Body of pancreas (tissue), 4 donors: ENCODE results near the gene C1orf52. TPM values are rescaled to one million over a fixed set of nuclear protein-coding genes. Genes with fewer than 3 reads are reported as not detected.
A peak's percentile ranks its signal among the peaks of the same experiment; 100 is the strongest.

Experiments
- ATAC-seq: fragments of 150-250 bp; one replicate; pipeline ENCODE4 v1.9.1; 2016
- DNase-seq, 4 donors: peaks; one replicate each; pipeline ENCODE4 v3.0.0-alpha.2; 2019
- H3K27ac ChIP-seq, 4 donors: fragments of 200-600 bp; sonication (generic); 1 replicate in 3 of 4; 2 replicates in 1 of 4; pipeline versions ENCODE4 v1.5.1 to v1.6.1; 2016 to 2019; ENCODE audit warnings: mild to moderate bottlenecking in 1 of 4, mixed read lengths in 1 of 4, moderate library complexity in 1 of 4
- H3K27me3 ChIP-seq, 2 donors: fragments of 200-600 bp; sonication (generic); one replicate each; pipeline ENCODE4 v1.6.0; 2016; ENCODE audit warnings: mild to moderate bottlenecking in 1 of 2
- H3K36me3 ChIP-seq, 2 donors: fragments of 200-600 bp; sonication (generic); replicated peaks in 1 of 2; 2 replicates each; pipeline ENCODE4 v1.5.1; 2016; ENCODE audit warnings: low read depth in 2 of 2; ENCODE audit not compliant: insufficient read depth in 1 of 2
- H3K4me1 ChIP-seq: fragments of 200-600 bp; sonication (generic); one replicate; pipeline ENCODE4 v1.6.0; 2016
- H3K4me3 ChIP-seq, 2 donors: fragments of 200-600 bp; sonication (generic); 1 replicate in 1 of 2; 2 replicates in 1 of 2; pipeline ENCODE4 v1.5.1; 2016 to 2019
- H3K9me3 ChIP-seq, 3 donors: fragments of 200-600 bp; sonication (generic); 1 replicate in 2 of 3; 2 replicates in 1 of 3; pipeline ENCODE4 v1.5.1; 2016
- POLR2A ChIP-seq, 3 donors: fragments of 450-650 bp; IDR thresholded peaks; one replicate each; pipeline ENCODE4 v1.6.1; 2016; ENCODE audit warnings: antibody characterized with exemption in 3 of 3, mild to moderate bottlenecking in 2 of 3
- WGBS, 2 donors: methylation state at CpG; one replicate each; pipeline ENCODE4 v1.1.5; 2017; 5-methylcytosine and 5-hydroxymethylcytosine counted together
- intact Hi-C: fragments of 100-400 bp; cut with DNase I; formaldehyde crosslinking; loops from one replicate; pipeline ENCODE4 v1.15.1; 2023
- total RNA-seq, 2 donors: library from RNA; depleted of rRNA; stranded (reverse); fragments of >200 nt; gene quantifications; one replicate each; pipeline ENCODE4 v1.1.0, GENCODE V29; 2016
- TF ChIP-seq, protein P1 (sequence below), 7 experiments: fragments of 450-650 bp in 4 of 7; fragments of 200-600 bp in 3 of 7; sonication (generic) in 3 of 7; IDR thresholded peaks; one replicate each; pipeline ENCODE4 v1.5.1; 2016 to 2019; ENCODE audit warnings: antibody characterized with exemption in 7 of 7

The C1orf52 gene
- total RNA-seq, 2 donors from 2014 or later = 6.6 to 20.2 TPM

- Histone ChIP-seq H3K4me3 (no peak overlapping the region), H3K4me1 (peaks cover 72% of the 10 kb centered on the region), H3K9me3 (no peaks in the 10 kb centered on the region), H3K36me3 (peaks cover 0 to 11% of the 10 kb centered on the region in 2 donors), H3K27me3 (no peaks in the 10 kb centered on the region), H3K27ac (no peak overlapping the region)
- no peak for ATAC-seq
- TF ChIP-seq, protein P1, sequence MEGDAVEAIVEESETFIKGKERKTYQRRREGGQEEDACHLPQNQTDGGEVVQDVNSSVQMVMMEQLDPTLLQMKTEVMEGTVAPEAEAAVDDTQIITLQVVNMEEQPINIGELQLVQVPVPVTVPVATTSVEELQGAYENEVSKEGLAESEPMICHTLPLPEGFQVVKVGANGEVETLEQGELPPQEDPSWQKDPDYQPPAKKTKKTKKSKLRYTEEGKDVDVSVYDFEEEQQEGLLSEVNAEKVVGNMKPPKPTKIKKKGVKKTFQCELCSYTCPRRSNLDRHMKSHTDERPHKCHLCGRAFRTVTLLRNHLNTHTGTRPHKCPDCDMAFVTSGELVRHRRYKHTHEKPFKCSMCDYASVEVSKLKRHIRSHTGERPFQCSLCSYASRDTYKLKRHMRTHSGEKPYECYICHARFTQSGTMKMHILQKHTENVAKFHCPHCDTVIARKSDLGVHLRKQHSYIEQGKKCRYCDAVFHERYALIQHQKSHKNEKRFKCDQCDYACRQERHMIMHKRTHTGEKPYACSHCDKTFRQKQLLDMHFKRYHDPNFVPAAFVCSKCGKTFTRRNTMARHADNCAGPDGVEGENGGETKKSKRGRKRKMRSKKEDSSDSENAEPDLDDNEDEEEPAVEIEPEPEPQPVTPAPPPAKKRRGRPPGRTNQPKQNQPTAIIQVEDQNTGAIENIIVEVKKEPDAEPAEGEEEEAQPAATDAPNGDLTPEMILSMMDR (IDR thresholded peaks at IDR 0.05) = no peak
- no peak for TF ChIP-seq POLR2A (IDR thresholded peaks at IDR 0.05)
- DNase-seq = no peak
- intact Hi-C loops = no loop called here
These were observed 13.9 kb upstream of the C1orf52 start for GRCh38 chr1:85273397-85273796.

DNA sequence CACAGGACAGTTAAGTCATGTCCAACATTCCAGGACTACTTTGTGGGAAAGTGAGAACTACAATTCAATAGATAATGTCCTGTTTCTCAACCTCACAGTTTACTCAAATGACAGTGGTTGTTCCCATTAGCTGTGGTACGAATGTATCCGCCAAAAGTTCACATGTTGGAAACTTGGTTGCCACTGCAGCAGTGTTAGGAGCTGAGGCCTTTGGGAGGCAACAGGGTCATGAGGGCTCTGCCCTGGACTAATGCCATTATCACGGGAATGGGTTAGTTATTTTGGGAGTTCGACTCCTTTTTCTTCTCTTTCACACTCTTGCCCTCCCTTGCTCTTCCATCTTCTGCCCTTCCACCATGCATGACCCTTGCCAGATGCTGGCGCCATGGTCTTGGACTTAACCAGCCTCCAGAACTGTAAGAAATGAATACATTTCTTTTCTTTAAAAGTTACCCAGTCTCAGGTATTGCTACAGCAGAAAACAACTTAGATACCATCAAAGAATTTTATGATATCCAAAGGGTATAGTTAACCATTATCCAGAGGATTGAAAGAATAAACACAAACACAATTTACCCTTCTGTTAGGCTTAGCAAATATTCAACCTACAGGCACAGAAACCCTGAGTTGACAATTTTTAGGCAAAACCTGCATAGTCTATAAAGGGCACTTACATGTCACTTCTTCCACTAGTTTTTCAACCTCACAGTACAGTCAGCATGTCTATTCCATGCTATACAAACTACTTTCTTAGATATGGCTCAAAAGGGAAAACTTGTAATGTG lies 9.5 kb upstream of the C1orf52 start:
- Histone ChIP-seq H3K36me3 (peaks cover 0 to 19% of the 10 kb centered on the region in 2 donors), H3K27me3 (no peaks in the 10 kb centered on the region), H3K9me3 (no peaks in the 10 kb centered on the region), H3K4me1 (peaks cover 59% of the 10 kb centered on the region), H3K4me3 (no peak overlapping the region), H3K27ac (peak overlapping the region in 1 of 4 donors; percentile 11)
- DNase-seq = no peak
- intact Hi-C loops = no loop called here
- no peak for TF ChIP-seq POLR2A (IDR thresholded peaks at IDR 0.05)
- TF ChIP-seq, protein P1 (IDR thresholded peaks at IDR 0.05) = no peak
- WGBS, 2 donors = 67 to 74% methylated on average over 5 of the region's 5 CpGs
- ATAC-seq = no peak

- DNase-seq = no peak
- H3K36me3 ChIP-seq = peaks cover 0 to 19% of the 10 kb centered on the region in 2 donors
- no peak overlapping the region for H3K4me3 ChIP-seq
- peaks cover 58% of the 10 kb centered on the region for H3K4me1 ChIP-seq
- H3K9me3 ChIP-seq = no peaks in the 10 kb centered on the region
- intact Hi-C loops = no loop called here
- WGBS, 2 donors = 85 to 97% methylated on average over 2 of the region's 2 CpGs
- no peaks in the 10 kb centered on the region for H3K27me3 ChIP-seq
- ATAC-seq = no peak
- no peak overlapping the region for H3K27ac ChIP-seq
- TF ChIP-seq, protein P1 (IDR thresholded peaks at IDR 0.05) = no peak
- no peak for TF ChIP-seq POLR2A (IDR thresholded peaks at IDR 0.05)
These were observed 7.9 kb upstream of the C1orf52 start for GRCh38 chr1:85267313-85267712.

GRCh38 chr1:85264150-85264549 lies 4.7 kb upstream of the C1orf52 start:
- no peak overlapping the region for H3K4me3 ChIP-seq
- DNase-seq (no peak), ATAC-seq (no peak)
- TF ChIP-seq, protein P1 (IDR thresholded peaks at IDR 0.05) = no peak
- TF ChIP-seq POLR2A (IDR thresholded peaks at IDR 0.05) = no peak
- WGBS, 2 donors = 30 to 42% methylated on average over 2 of the region's 2 CpGs
- peaks cover 0 to 11% of the 10 kb centered on the region in 2 donors for H3K36me3 ChIP-seq
- intact Hi-C loops = no loop called here
- H3K27ac ChIP-seq = peak overlapping the region in 3 of 4 donors; percentile 76 to 84 (median 83)
- H3K9me3 ChIP-seq = no peaks in the 10 kb centered on the region
- H3K27me3 ChIP-seq = no peaks in the 10 kb centered on the region
- peaks cover 45% of the 10 kb centered on the region for H3K4me1 ChIP-seq

GRCh38 chr1:85262985-85263384 lies 3.5 kb upstream of the C1orf52 start:
- peak; percentile 20 to 47 (median 30) for DNase-seq
- Histone ChIP-seq H3K27me3 (no peaks in the 10 kb centered on the region), H3K4me1 (peaks cover 45% of the 10 kb centered on the region), H3K27ac (peak overlapping the region; percentile 25 to 84 (median 80)), H3K4me3 (no peak overlapping the region), H3K9me3 (no peaks in the 10 kb centered on the region), H3K36me3 (peaks cover 0 to 5% of the 10 kb centered on the region in 2 donors)
- peak; percentile 79 for ATAC-seq
- TF ChIP-seq POLR2A (IDR thresholded peaks at IDR 0.05) = peak in 1 of 3 donors; percentile 51
- TF ChIP-seq, protein P1 (IDR thresholded peaks at IDR 0.05) = no peak
- intact Hi-C loops = no loop called here
